ENCODE data around the gene NFKBIE. TPM values are rescaled to one million over a fixed set of nuclear protein-coding genes. Genes with fewer than 3 reads are reported as not detected.

NFKBIE gene
- total and polyA plus RNA-seq, 2 donors (not counting 1 experiment from before 2014, with no cell fraction given) = 46.5 to 90.0 TPM

GRCh38 chr6:44269178-44269920 lies 4.0 kb upstream of the NFKBIE start:
- Histone ChIP-seq H3K4me1 (ENCODE audit: control insufficient read depth in 2 of 2, insufficient read depth in 2 of 2, low read length in 2 of 2) (peaks cover 23 to 28% of the 10 kb centered on the region in 2 donors), H3K36me3 (replicated peaks in 1 of 2; ENCODE audit: control extremely low read depth in 1 of 2, control insufficient read depth in 1 of 2, extremely low read depth in 1 of 2, insufficient read depth in 2 of 2, low read length in 1 of 2) (no peaks in the 10 kb centered on the region), H3K79me2 (ENCODE audit: control insufficient read depth, insufficient read depth, low read length) (peaks cover 6% of the 10 kb centered on the region), H3K4me2 (replicated peaks; ENCODE audit: low read depth, low read length, poor library complexity, severe bottlenecking) (peak overlapping the region; percentile 79), H3K9ac (ENCODE audit: low read length) (no peak overlapping the region), H3K27ac (ENCODE audit: low read length in 2 of 2) (no peak overlapping the region), H2AFZ (ENCODE audit: insufficient read depth, low read depth, low read length, poor library complexity, severe bottlenecking) (no peak overlapping the region), H4K20me1 (ENCODE audit: control insufficient read depth, insufficient read depth, low read length, poor library complexity, severe bottlenecking) (peaks cover 3% of the 10 kb centered on the region), H3K9me3 (ENCODE audit: control extremely low read depth in 1 of 3, control insufficient read depth in 2 of 3, insufficient read depth in 1 of 3, low read length in 2 of 3) (no peaks in the 10 kb centered on the region), H3K27me3 (replicated peaks in 1 of 4; ENCODE audit: control extremely low read depth in 1 of 4, control insufficient read depth in 3 of 4, insufficient read depth in 4 of 4, low read length in 3 of 4) (peaks cover 0 to 46% (median 26%) of the 10 kb centered on the region in 4 experiments), H3K4me3 (ENCODE audit: control extremely low read depth in 1 of 5, extremely low read depth in 1 of 5, insufficient read depth in 1 of 5, low read depth in 2 of 5, low read length in 4 of 5) (no peak overlapping the region)
- Mint-ChIP-seq H3K4me1 (peaks cover 35% of the 10 kb centered on the region), H3K4me3 (peak overlapping the region; percentile 74), H3K27ac (peak overlapping the region; percentile 24), H3K27me3 (peaks cover 36% of the 10 kb centered on the region), H3K9me3 (ENCODE audit: insufficient read depth) (no peaks in the 10 kb centered on the region)
- no peak for ATAC-seq (ENCODE audit: low read depth)
- ChIA-PET POLR2A (interaction anchor here (0.9 to 1.6 kb wide), 2 partner anchors 22 to 32 kb away, joined by 3 to 5 read pairs; partner anchors contain the start of gene HSP90AB1), CTCF (interaction anchor here (0.7 to 5.5 kb wide), 10 partner anchors 13 to 175 kb away, joined by 3 to 107 read pairs (median 8); partner anchors contain the start of gene HSP90AB1)
- DNase-seq = peak; percentile 35
- WGBS (ENCODE audit: insufficient coverage) = no CpG with 5 or more reads among the region's 1 CpG
- intact Hi-C loops (cut with micrococcal nuclease) = loop anchor here (2.0 to 5.0 kb wide), 2 partner anchors 118 to 1045 kb away; partner anchors contain the start of gene CDC5L
- TF ChIP-seq EZH2 (IDR thresholded peaks at IDR 0.05; ENCODE audit: borderline replicate concordance, insufficient read depth, low read depth, low read length, poor library complexity, severe bottlenecking) (no peak), CTCF (IDR thresholded peaks at IDR 0.05) (no peak)
